ENCODE results near the gene JUP. TPM values are rescaled to one million over a fixed set of nuclear protein-coding genes. Genes with fewer than 3 reads are reported as not detected.

The JUP gene
- total and polyA plus RNA-seq, 2 of the 13 experiments (the other 11 are each of a cell fraction or from before 2014, with no cell fraction given) = 12.1 to 20.6 TPM

DNA sequence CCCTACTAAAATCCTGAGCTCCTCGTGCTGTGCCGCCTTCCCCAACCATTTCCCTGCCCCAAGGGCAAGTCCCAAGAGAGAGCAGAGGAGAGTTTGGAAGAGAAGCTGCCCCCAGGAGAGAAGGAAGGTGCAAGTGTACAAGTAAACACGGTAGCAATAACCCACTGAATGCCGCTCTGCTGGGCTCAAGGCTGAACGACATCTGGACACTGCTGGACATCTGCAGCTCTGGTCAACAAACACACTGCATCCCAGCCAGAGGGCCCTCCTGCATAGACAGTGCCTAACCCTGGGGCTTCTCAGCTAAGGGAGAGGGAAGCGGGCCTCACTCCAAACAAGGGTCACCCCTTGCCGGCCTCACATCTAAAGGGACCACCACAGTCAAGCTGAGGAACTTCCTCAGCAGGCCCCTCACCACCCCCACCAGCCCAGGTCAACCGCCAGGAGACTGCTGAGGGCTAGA, 12.7 kb downstream of the JUP start (continued):
- TF ChIP-seq KAT7 (CRISPR knock-in tag; IDR thresholded peaks at IDR 0.05; ENCODE audit: borderline replicate concordance) = no peak
- TF ChIP-seq ZNF205 (CRISPR knock-in tag; IDR thresholded peaks at IDR 0.05) = no peak
- no peak for TF ChIP-seq SNAPC2 (CRISPR knock-in tag; IDR thresholded peaks at IDR 0.05)
- TF ChIP-seq NFKB2 (CRISPR knock-in tag; IDR thresholded peaks at IDR 0.05; ENCODE audit: borderline replicate concordance) = no peak
- TF ChIP-seq ZSCAN25 (CRISPR knock-in tag; IDR thresholded peaks at IDR 0.05) = 0 out of 2 replicates have a peak, but pooled peaks have one; percentile 19
- TF ChIP-seq EED (CRISPR knock-in tag; IDR thresholded peaks at IDR 0.05) = no peak
- no peak for TF ChIP-seq ZBTB21 (CRISPR knock-in tag; IDR thresholded peaks at IDR 0.05)
- TF ChIP-seq SIX4 (CRISPR knock-in tag; IDR thresholded peaks at IDR 0.05) = no peak
- TF ChIP-seq ZBTB38 (CRISPR knock-in tag; IDR thresholded peaks at IDR 0.05) = no peak
- no peak for TF ChIP-seq RELA (CRISPR knock-in tag; IDR thresholded peaks at IDR 0.05)
- TF ChIP-seq SKI (IDR thresholded peaks at IDR 0.05; ENCODE audit: partially characterized antibody) = no peak
- no peak for TF ChIP-seq ZNF501 (CRISPR knock-in tag; IDR thresholded peaks at IDR 0.05)
- no peak for TF ChIP-seq ZNF7 (CRISPR knock-in tag; IDR thresholded peaks at IDR 0.05)
- TF ChIP-seq MTF2 (CRISPR knock-in tag; IDR thresholded peaks at IDR 0.05; ENCODE audit: borderline replicate concordance) = peak; percentile 30; the same call in 1 of the 2 replicates
- TF ChIP-seq STAG1 (CRISPR knock-in tag; IDR thresholded peaks at IDR 0.05) = peak; percentile 40
- TF ChIP-seq, protein P1, sequence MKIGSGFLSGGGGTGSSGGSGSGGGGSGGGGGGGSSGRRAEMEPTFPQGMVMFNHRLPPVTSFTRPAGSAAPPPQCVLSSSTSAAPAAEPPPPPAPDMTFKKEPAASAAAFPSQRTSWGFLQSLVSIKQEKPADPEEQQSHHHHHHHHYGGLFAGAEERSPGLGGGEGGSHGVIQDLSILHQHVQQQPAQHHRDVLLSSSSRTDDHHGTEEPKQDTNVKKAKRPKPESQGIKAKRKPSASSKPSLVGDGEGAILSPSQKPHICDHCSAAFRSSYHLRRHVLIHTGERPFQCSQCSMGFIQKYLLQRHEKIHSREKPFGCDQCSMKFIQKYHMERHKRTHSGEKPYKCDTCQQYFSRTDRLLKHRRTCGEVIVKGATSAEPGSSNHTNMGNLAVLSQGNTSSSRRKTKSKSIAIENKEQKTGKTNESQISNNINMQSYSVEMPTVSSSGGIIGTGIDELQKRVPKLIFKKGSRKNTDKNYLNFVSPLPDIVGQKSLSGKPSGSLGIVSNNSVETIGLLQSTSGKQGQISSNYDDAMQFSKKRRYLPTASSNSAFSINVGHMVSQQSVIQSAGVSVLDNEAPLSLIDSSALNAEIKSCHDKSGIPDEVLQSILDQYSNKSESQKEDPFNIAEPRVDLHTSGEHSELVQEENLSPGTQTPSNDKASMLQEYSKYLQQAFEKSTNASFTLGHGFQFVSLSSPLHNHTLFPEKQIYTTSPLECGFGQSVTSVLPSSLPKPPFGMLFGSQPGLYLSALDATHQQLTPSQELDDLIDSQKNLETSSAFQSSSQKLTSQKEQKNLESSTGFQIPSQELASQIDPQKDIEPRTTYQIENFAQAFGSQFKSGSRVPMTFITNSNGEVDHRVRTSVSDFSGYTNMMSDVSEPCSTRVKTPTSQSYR (CRISPR knock-in tag; IDR thresholded peaks at IDR 0.05; ENCODE audit: borderline replicate concordance) = no peak
- TF ChIP-seq FOXM1 (CRISPR knock-in tag; IDR thresholded peaks at IDR 0.05) = no peak
- TF ChIP-seq MED1 (CRISPR knock-in tag; IDR thresholded peaks at IDR 0.05) = no peak
- peak; percentile 54; the same call in 1 of the 2 replicates for TF ChIP-seq FOXA3 (CRISPR knock-in tag; IDR thresholded peaks at IDR 0.05)
- TF ChIP-seq, protein P2, sequence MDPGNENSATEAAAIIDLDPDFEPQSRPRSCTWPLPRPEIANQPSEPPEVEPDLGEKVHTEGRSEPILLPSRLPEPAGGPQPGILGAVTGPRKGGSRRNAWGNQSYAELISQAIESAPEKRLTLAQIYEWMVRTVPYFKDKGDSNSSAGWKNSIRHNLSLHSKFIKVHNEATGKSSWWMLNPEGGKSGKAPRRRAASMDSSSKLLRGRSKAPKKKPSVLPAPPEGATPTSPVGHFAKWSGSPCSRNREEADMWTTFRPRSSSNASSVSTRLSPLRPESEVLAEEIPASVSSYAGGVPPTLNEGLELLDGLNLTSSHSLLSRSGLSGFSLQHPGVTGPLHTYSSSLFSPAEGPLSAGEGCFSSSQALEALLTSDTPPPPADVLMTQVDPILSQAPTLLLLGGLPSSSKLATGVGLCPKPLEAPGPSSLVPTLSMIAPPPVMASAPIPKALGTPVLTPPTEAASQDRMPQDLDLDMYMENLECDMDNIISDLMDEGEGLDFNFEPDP (CRISPR knock-in tag; conservative IDR thresholded peaks at IDR 0.05) = no peak
- 0 out of 2 replicates have a peak, but pooled peaks have one; percentile 22 for TF ChIP-seq NCOA1 (CRISPR knock-in tag; IDR thresholded peaks at IDR 0.05)
- TF ChIP-seq, protein P3, sequence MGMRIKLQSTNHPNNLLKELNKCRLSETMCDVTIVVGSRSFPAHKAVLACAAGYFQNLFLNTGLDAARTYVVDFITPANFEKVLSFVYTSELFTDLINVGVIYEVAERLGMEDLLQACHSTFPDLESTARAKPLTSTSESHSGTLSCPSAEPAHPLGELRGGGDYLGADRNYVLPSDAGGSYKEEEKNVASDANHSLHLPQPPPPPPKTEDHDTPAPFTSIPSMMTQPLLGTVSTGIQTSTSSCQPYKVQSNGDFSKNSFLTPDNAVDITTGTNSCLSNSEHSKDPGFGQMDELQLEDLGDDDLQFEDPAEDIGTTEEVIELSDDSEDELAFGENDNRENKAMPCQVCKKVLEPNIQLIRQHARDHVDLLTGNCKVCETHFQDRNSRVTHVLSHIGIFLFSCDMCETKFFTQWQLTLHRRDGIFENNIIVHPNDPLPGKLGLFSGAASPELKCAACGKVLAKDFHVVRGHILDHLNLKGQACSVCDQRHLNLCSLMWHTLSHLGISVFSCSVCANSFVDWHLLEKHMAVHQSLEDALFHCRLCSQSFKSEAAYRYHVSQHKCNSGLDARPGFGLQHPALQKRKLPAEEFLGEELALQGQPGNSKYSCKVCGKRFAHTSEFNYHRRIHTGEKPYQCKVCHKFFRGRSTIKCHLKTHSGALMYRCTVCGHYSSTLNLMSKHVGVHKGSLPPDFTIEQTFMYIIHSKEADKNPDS (CRISPR knock-in tag; IDR thresholded peaks at IDR 0.05) = no peak
- TF ChIP-seq RFX5 (IDR thresholded peaks at IDR 0.05; ENCODE audit: low read depth, low read length) = no peak
- no peak for TF ChIP-seq FOXK2 (IDR thresholded peaks at IDR 0.05)
- TF ChIP-seq, protein P4, sequence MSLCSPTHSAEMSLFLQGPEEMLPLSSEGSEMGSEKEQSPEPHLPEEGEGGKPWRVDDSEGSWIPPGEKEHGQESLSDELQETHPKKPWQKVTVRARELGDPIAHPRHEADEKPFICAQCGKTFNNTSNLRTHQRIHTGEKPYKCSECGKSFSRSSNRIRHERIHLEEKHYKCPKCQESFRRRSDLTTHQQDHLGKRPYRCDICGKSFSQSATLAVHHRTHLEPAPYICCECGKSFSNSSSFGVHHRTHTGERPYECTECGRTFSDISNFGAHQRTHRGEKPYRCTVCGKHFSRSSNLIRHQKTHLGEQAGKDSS (CRISPR knock-in tag; IDR thresholded peaks at IDR 0.05; ENCODE audit: borderline replicate concordance, low read depth) = 0 out of 2 replicates have a peak, but pooled peaks have one; percentile 12
- TF ChIP-seq EP300 (IDR thresholded peaks at IDR 0.05; ENCODE audit: low read depth in 2 of 2, low read length in 2 of 2) = no peak
- no peak for TF ChIP-seq EP300 (CRISPR knock-in tag; IDR thresholded peaks at IDR 0.05; ENCODE audit: borderline replicate concordance)
